B cell (primary cell): ENCODE measurements around the gene SEMA4G.

Experiments
- CTCF ChIP-seq: fragments of 200-600 bp; IDR thresholded peaks from one replicate; pipeline ENCODE4 v1.8.0; 2022; ENCODE audit warnings: antibody characterized with exemption, mild to moderate bottlenecking
- EZH2 ChIP-seq: IDR thresholded peaks from 2 replicates; pipeline ENCODE4 v1.6.1; 2012; ENCODE audit warnings: borderline replicate concordance, low read depth, mild to moderate bottlenecking, moderate library complexity, low read length; ENCODE audit not compliant: insufficient read depth, poor library complexity, severe bottlenecking

- TF ChIP-seq CTCF (no peak), EZH2 (no peak)
Measured at GRCh38 chr10:100927266-100927665, 42.0 kb upstream of the SEMA4G start.
